ENCODE data around the gene WDR45B. TPM values are rescaled to one million over a fixed set of nuclear protein-coding genes. Genes with fewer than 3 reads are reported as not detected.

Gene WDR45B
- total RNA-seq, 2 experiments from 2014 or later, result 49.8 to 54.3 TPM

DNA sequence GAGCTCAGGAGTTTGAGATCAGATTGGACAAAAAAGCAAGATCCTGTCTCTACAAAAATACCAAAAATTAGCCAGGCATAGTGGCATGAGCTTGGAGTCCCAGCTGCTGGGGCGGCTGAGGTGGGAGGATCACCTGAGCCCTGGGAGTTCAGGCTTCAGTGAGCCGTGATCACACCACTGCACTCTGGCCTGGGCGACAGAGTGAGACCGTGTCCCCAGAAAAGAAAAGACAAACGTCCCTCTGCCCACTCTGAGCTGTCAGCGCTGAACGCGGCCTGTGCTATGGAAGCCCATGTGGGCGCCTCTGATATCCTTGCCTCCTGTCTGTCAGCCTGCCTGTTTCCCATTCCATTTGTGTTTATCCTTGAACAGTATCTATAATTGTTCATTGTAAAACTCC lies 78.0 kb downstream of the WDR45B start:
- DNase-seq (no peak), ATAC-seq (ENCODE audit: poor library complexity) (no peak)
- no peak overlapping the region for H3K27ac Mint-ChIP-seq
- Histone ChIP-seq H3K4me3 (ENCODE audit: low read length) (no peak overlapping the region), H3K27ac (ENCODE audit: low read depth in 1 of 2, low read length in 2 of 2) (no peak overlapping the region), H3K9me3 (ENCODE audit: control insufficient read depth in 1 of 2, insufficient read depth in 1 of 2, low read length in 2 of 2) (no peaks in the 10 kb centered on the region), H3K27me3 (ENCODE audit: control insufficient read depth in 1 of 2, insufficient read depth in 2 of 2, low read length in 2 of 2) (no peaks in the 10 kb centered on the region), H3K4me1 (ENCODE audit: insufficient read depth, low read length) (no peaks in the 10 kb centered on the region), H3K36me3 (ENCODE audit: insufficient read depth, low read length) (peaks cover 84% of the 10 kb centered on the region)
- no peaks in the 10 kb centered on the region for H3K27me3 Mint-ChIP-seq
- ChIA-PET CTCF (no interaction called here), POLR2A (no interaction called here)
- no peak overlapping the region for H3K4me3 Mint-ChIP-seq
- H3K4me1 Mint-ChIP-seq (ENCODE audit: low read depth), result no peaks in the 10 kb centered on the region
- TF ChIP-seq, protein P1, sequence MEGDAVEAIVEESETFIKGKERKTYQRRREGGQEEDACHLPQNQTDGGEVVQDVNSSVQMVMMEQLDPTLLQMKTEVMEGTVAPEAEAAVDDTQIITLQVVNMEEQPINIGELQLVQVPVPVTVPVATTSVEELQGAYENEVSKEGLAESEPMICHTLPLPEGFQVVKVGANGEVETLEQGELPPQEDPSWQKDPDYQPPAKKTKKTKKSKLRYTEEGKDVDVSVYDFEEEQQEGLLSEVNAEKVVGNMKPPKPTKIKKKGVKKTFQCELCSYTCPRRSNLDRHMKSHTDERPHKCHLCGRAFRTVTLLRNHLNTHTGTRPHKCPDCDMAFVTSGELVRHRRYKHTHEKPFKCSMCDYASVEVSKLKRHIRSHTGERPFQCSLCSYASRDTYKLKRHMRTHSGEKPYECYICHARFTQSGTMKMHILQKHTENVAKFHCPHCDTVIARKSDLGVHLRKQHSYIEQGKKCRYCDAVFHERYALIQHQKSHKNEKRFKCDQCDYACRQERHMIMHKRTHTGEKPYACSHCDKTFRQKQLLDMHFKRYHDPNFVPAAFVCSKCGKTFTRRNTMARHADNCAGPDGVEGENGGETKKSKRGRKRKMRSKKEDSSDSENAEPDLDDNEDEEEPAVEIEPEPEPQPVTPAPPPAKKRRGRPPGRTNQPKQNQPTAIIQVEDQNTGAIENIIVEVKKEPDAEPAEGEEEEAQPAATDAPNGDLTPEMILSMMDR (IDR thresholded peaks at IDR 0.05), result no peak
- no peaks in the 10 kb centered on the region for H3K9me3 Mint-ChIP-seq
- intact Hi-C loops (cut with DNase I, micrococcal nuclease), result no loop called here
- peaks cover 76% of the 10 kb centered on the region for H3K36me3 Mint-ChIP-seq (ENCODE audit: low read depth)

DNA sequence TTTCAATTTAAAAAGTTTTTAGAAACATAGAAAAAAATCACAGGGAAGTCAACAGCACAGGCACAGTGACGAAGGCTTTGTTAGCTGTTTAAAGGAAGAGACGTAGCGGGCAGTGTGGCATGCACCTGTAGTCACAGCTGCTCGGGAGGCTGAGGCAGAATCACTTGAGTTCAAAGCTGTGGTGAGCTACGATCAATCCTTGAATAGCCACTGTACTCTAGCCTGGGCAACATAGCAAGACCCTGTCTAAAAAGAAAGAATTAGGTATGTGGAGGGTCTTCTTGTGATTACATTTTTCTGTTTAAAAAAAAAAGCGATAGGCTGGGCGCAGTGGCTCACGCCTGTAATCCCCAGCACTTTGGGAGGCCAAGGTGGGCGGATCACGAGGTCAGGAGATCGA lies 78.6 kb downstream of the WDR45B start:
- Mint-ChIP-seq H3K4me1 (ENCODE audit: low read depth) (no peaks in the 10 kb centered on the region), H3K4me3 (no peak overlapping the region), H3K27me3 (no peaks in the 10 kb centered on the region), H3K9me3 (no peaks in the 10 kb centered on the region), H3K36me3 (ENCODE audit: low read depth) (peaks cover 75% of the 10 kb centered on the region), H3K27ac (no peak overlapping the region)
- CTCF ChIA-PET, result no interaction called here
- TF ChIP-seq, protein P1 (IDR thresholded peaks at IDR 0.05), result no peak
- peaks cover 83% of the 10 kb centered on the region for H3K36me3 ChIP-seq (ENCODE audit: insufficient read depth, low read length)
- intact Hi-C loops (cut with DNase I, micrococcal nuclease), result no loop called here
- H3K27me3 ChIP-seq (ENCODE audit: control insufficient read depth in 1 of 2, insufficient read depth in 2 of 2, low read length in 2 of 2), result no peaks in the 10 kb centered on the region
- H3K27ac ChIP-seq (ENCODE audit: low read depth in 1 of 2, low read length in 2 of 2), result no peak overlapping the region
- ATAC-seq (ENCODE audit: poor library complexity) (no peak), DNase-seq (no peak)
- POLR2A ChIA-PET, result no interaction called here
- no peaks in the 10 kb centered on the region for H3K9me3 ChIP-seq (ENCODE audit: control insufficient read depth in 1 of 2, insufficient read depth in 1 of 2, low read length in 2 of 2)
- no peak overlapping the region for H3K4me3 ChIP-seq (ENCODE audit: low read length)
- no peaks in the 10 kb centered on the region for H3K4me1 ChIP-seq (ENCODE audit: insufficient read depth, low read length)

DNA sequence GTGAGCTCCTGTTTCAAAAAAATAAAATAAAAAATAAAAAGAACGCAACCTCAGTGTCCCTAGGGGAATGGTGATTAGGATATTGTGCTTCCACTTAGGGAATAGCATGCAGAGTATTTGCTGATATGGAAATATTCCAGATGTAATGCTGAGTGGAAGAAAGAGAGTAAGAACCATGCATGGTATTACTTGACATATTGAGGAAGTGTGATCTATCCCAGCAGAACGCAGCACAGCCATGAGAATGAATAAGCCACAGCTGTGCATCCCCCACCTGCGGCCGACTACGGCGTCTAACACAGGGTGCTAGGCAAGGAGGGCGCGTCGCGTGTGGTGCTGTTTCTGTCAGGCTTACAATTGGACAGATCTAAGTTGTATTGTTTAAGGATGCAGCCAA lies 79.2 kb downstream of the WDR45B start:
- H3K9me3 ChIP-seq (ENCODE audit: control insufficient read depth in 1 of 2, insufficient read depth in 1 of 2, low read length in 2 of 2), result no peaks in the 10 kb centered on the region
- no peak for ATAC-seq (ENCODE audit: poor library complexity)
- no peaks in the 10 kb centered on the region for H3K27me3 ChIP-seq (ENCODE audit: control insufficient read depth in 1 of 2, insufficient read depth in 2 of 2, low read length in 2 of 2)
- Mint-ChIP-seq H3K27me3 (no peaks in the 10 kb centered on the region), H3K27ac (no peak overlapping the region), H3K9me3 (no peaks in the 10 kb centered on the region), H3K4me1 (ENCODE audit: low read depth) (no peaks in the 10 kb centered on the region), H3K4me3 (no peak overlapping the region), H3K36me3 (ENCODE audit: low read depth) (peaks cover 72% of the 10 kb centered on the region)
- peaks cover 84% of the 10 kb centered on the region for H3K36me3 ChIP-seq (ENCODE audit: insufficient read depth, low read length)
- TF ChIP-seq, protein P1 (IDR thresholded peaks at IDR 0.05), result no peak
- intact Hi-C loops (cut with DNase I, micrococcal nuclease), result no loop called here
- POLR2A ChIA-PET, result no interaction called here
- H3K4me1 ChIP-seq (ENCODE audit: insufficient read depth, low read length), result no peaks in the 10 kb centered on the region
- no peak for DNase-seq
- H3K27ac ChIP-seq (ENCODE audit: low read depth in 1 of 2, low read length in 2 of 2), result no peak overlapping the region
- H3K4me3 ChIP-seq (ENCODE audit: low read length), result no peak overlapping the region
- CTCF ChIA-PET, result no interaction called here

Data from CD4-positive, alpha-beta T cell (primary cell).